H9 (cell line): ENCODE data around the gene ATAD3C. TPM values are rescaled to one million over a fixed set of nuclear protein-coding genes. Genes with fewer than 3 reads are reported as not detected.
A peak's percentile ranks its signal among the peaks of the same experiment; 100 is the strongest.

ENCODE experiments used
- DNase-seq: peaks from one replicate; pipeline ENCODE4 v3.0.0-alpha.2; 2017
- H2AFZ ChIP-seq: one replicate; pipeline ENCODE4 v1.6.1; 2013; ENCODE audit warnings: mild to moderate bottlenecking, low read length, control low read depth, moderate library complexity
- H2AK5ac ChIP-seq: 2 replicates; pipeline ENCODE4 v1.6.1; 2013; ENCODE audit warnings: low read length, control low read depth, mixed read lengths; ENCODE audit not compliant: insufficient read length
- H2BK120ac ChIP-seq: one replicate; pipeline ENCODE4 v1.6.1; 2013; ENCODE audit warnings: low read depth, mild to moderate bottlenecking, low read length, control low read depth, inconsistent platforms; ENCODE audit not compliant: poor library complexity, severe bottlenecking
- H2BK12ac ChIP-seq: 2 replicates; pipeline ENCODE4 v1.6.1; 2013; ENCODE audit warnings: low read length, control low read depth, mixed read lengths, low read depth; ENCODE audit not compliant: insufficient read length
- H2BK15ac ChIP-seq: 2 replicates; pipeline ENCODE4 v1.6.1; 2013; ENCODE audit warnings: low read depth, low read length, control low read depth
- H2BK20ac ChIP-seq: one replicate; pipeline ENCODE4 v1.6.1; 2013; ENCODE audit warnings: low read depth, mild to moderate bottlenecking, low read length, control low read depth, inconsistent platforms; ENCODE audit not compliant: poor library complexity, severe bottlenecking
- H2BK5ac ChIP-seq: 2 replicates; pipeline ENCODE4 v1.6.1; 2013; ENCODE audit warnings: low read length, control low read depth, mixed read lengths; ENCODE audit not compliant: insufficient read length
- H3K14ac ChIP-seq: 2 replicates; pipeline ENCODE4 v1.6.1; 2013; ENCODE audit warnings: low read length, control low read depth; ENCODE audit not compliant: insufficient read depth
- H3K18ac ChIP-seq: 2 replicates; pipeline ENCODE4 v1.6.1; 2013; ENCODE audit warnings: low read depth, mild to moderate bottlenecking, mixed read lengths, low read length, control low read depth; ENCODE audit not compliant: insufficient read length
- H3K23ac ChIP-seq: 2 replicates; pipeline ENCODE4 v1.6.1; 2013; ENCODE audit warnings: low read length, control low read depth, mixed read lengths, low read depth; ENCODE audit not compliant: insufficient read length
- H3K23me2 ChIP-seq: 2 replicates; pipeline ENCODE4 v1.6.1; 2013; ENCODE audit warnings: low read depth, mild to moderate bottlenecking, mixed read lengths, low read length, control low read depth; ENCODE audit not compliant: insufficient read length, poor library complexity, severe bottlenecking
- H3K27ac ChIP-seq: 2 replicates; pipeline ENCODE4 v1.5.1; 2013; ENCODE audit warnings: low read length, control low read depth, mixed read lengths, low read depth; ENCODE audit not compliant: insufficient read length
- H3K27me3 ChIP-seq: 2 replicates; pipeline ENCODE4 v1.6.1; 2013; ENCODE audit warnings: low read length, control low read depth, inconsistent platforms; ENCODE audit not compliant: insufficient read depth
- H3K4ac ChIP-seq: 2 replicates; pipeline ENCODE4 v1.6.1; 2013; ENCODE audit warnings: low read depth, mild to moderate bottlenecking, control low read depth, inconsistent platforms, low read length, moderate library complexity
- H3K4me1 ChIP-seq: 2 replicates; pipeline ENCODE4 v1.6.1; 2013; ENCODE audit warnings: low read length, control low read depth, inconsistent platforms; ENCODE audit not compliant: insufficient read depth
- H3K4me2 ChIP-seq: 2 replicates; pipeline ENCODE4 v1.6.1; 2013; ENCODE audit warnings: low read length, control low read depth, mixed read lengths; ENCODE audit not compliant: insufficient read length, insufficient read depth
- H3K56ac ChIP-seq: 2 replicates; pipeline ENCODE4 v1.6.1; 2013; ENCODE audit warnings: low read depth, mild to moderate bottlenecking, mixed read lengths, low read length, control low read depth; ENCODE audit not compliant: insufficient read length
- H3K79me1 ChIP-seq: 2 replicates; pipeline ENCODE4 v1.6.1; 2013; ENCODE audit warnings: low read depth, mild to moderate bottlenecking, moderate library complexity, low read length, control low read depth, inconsistent platforms; ENCODE audit not compliant: insufficient read depth, poor library complexity, severe bottlenecking
- H3K79me2 ChIP-seq: 2 replicates; pipeline ENCODE4 v1.6.1; 2013; ENCODE audit warnings: low read length, control low read depth, inconsistent platforms; ENCODE audit not compliant: insufficient read depth
- H3K9ac ChIP-seq: 2 replicates; pipeline ENCODE4 v1.6.1; 2013; ENCODE audit warnings: low read length, control low read depth, mixed read lengths; ENCODE audit not compliant: insufficient read length; ENCODE audit errors: extremely low read depth
- H3K9me3 ChIP-seq: one replicate; pipeline ENCODE4 v1.6.1; 2013; ENCODE audit warnings: low read depth, low read length, inconsistent platforms; ENCODE audit not compliant: control insufficient read depth
- H3T11ph ChIP-seq: one replicate; pipeline ENCODE4 v1.6.1; 2013; ENCODE audit warnings: mild to moderate bottlenecking, low read length, control low read depth, inconsistent platforms
- H4K20me1 ChIP-seq: one replicate; pipeline ENCODE4 v1.6.1; 2013; ENCODE audit not compliant: control insufficient read depth, insufficient read length, insufficient read depth
- H4K5ac ChIP-seq: 2 replicates; pipeline ENCODE4 v1.6.1; 2013; ENCODE audit warnings: low read depth, mild to moderate bottlenecking, mixed read lengths, low read length, control low read depth; ENCODE audit not compliant: insufficient read length
- H4K8ac ChIP-seq: replicated peaks from 2 replicates; pipeline ENCODE4 v1.6.1; 2013; ENCODE audit warnings: low read length, control low read depth, mixed read lengths, low read depth; ENCODE audit not compliant: insufficient read length
- H4K91ac ChIP-seq: 2 replicates; pipeline ENCODE4 v1.6.1; 2013; ENCODE audit warnings: low read depth, mild to moderate bottlenecking, moderate library complexity, mixed read lengths, low read length, control low read depth; ENCODE audit not compliant: insufficient read length
- H3K27ac Mint-ChIP-seq, 3 experiments: 2 replicates in 2 of 3; 3 replicates in 1 of 3; pipeline ENCODE4 v1.8.0; 2020 to 2021; ENCODE audit warnings: mixed read lengths in 3 of 3, mild to moderate bottlenecking in 1 of 3, moderate library complexity in 1 of 3
- H3K27me3 Mint-ChIP-seq: 2 replicates; pipeline ENCODE4 v1.8.0; 2021; ENCODE audit warnings: low read depth, mild to moderate bottlenecking, moderate library complexity, mixed read lengths
- H3K36me3 Mint-ChIP-seq, 3 experiments: 2 replicates in 2 of 3; 3 replicates in 1 of 3; pipeline ENCODE4 v1.8.0; 2020 to 2021; ENCODE audit warnings: low read depth in 3 of 3, mixed read lengths in 3 of 3; ENCODE audit not compliant: insufficient read depth in 1 of 3
- H3K4me1 Mint-ChIP-seq, 2 experiments: 2 replicates each; pipeline ENCODE4 v1.8.0; 2020; ENCODE audit warnings: mixed read lengths in 2 of 2
- H3K4me3 Mint-ChIP-seq, 2 experiments: 2 replicates in 1 of 2; 3 replicates in 1 of 2; pipeline ENCODE4 v1.8.0; 2020 to 2021; ENCODE audit warnings: mild to moderate bottlenecking in 2 of 2, mixed read lengths in 2 of 2, moderate library complexity in 1 of 2
- H3K9me3 Mint-ChIP-seq, 2 experiments: 2 replicates in 1 of 2; 3 replicates in 1 of 2; pipeline ENCODE4 v1.8.0; 2020; ENCODE audit warnings: mild to moderate bottlenecking in 2 of 2, mixed read lengths in 2 of 2, moderate library complexity in 1 of 2
- CTCF ChIP-seq: fragments of 200-600 bp; sonication (generic); conservative IDR thresholded peaks from 3 replicates; pipeline ENCODE4 v1.8.0; 2021; ENCODE audit warnings: antibody characterized with exemption, mild to moderate bottlenecking
- WGBS: extraction: QIAGEN DNeasy Blood & Tissue Kit; methylation state at CpG from one replicate; pipeline ENCODE4 v1.1.7; 2013; ENCODE audit warnings: missing lambda C conversion rate, low lambda C conversion rate, mixed read lengths; ENCODE audit not compliant: insufficient read length; ENCODE audit errors: extremely low coverage; 5-methylcytosine and 5-hydroxymethylcytosine counted together
- total RNA-seq: library from RNA; stranded (reverse); gene quantifications from 2 replicates; pipeline ENCODE4 v1.2.1, GENCODE V29; 2021

Gene ATAD3C
- total RNA-seq, 1 experiment from 2014 or later, result 7.7 TPM

- peak overlapping the region; percentile 12 to 32 (median 16); a peak in 4 of 7 replicates for H3K27ac Mint-ChIP-seq
- WGBS, result no CpG with 5 or more reads among the region's 7 CpGs
- H3K36me3 Mint-ChIP-seq, result peaks cover 43 to 84% (median 65%) of the 10 kb centered on the region in 3 experiments
These were observed 45.8 kb upstream of the ATAD3C start for GRCh38 chr1:1403653-1404052.

More at GRCh38 chr1:1403653-1404052, 45.8 kb upstream of the ATAD3C start:
- H3K14ac ChIP-seq, result no peak overlapping the region
- H3K4me1 ChIP-seq, result 0 out of 2 replicates have a peak, but pooled peaks cover 3% of the 10 kb centered on the region
- H3K27ac ChIP-seq, result no peak overlapping the region
- H3K23ac ChIP-seq, result no peak overlapping the region
- H4K91ac ChIP-seq, result no peak overlapping the region
- no peak overlapping the region for H4K5ac ChIP-seq
- H3K23me2 ChIP-seq, result peaks cover 14% of the 10 kb centered on the region
- H3K79me2 ChIP-seq, result peaks cover 10% of the 10 kb centered on the region; the same call in 1 of the 2 replicates
- no peak overlapping the region for H2BK120ac ChIP-seq
- H3K18ac ChIP-seq, result no peak overlapping the region
- H4K20me1 ChIP-seq, result peaks cover 2% of the 10 kb centered on the region
- H3K79me1 ChIP-seq, result peaks cover 2% of the 10 kb centered on the region
- Mint-ChIP-seq H3K4me3 (peak overlapping the region in 1 of 2 experiments; percentile 35; a peak in 2 of 5 replicates), H3K27me3 (peaks cover 1% of the 10 kb centered on the region; the same call in 1 of the 2 replicates), H3K9me3 (no peaks in the 10 kb centered on the region; a peak in 2 of 5 replicates), H3K4me1 (peaks cover 28 to 44% of the 10 kb centered on the region in 2 experiments)
- H3T11ph ChIP-seq, result no peak overlapping the region
- H3K9me3 ChIP-seq, result no peaks in the 10 kb centered on the region
- H3K4me2 ChIP-seq, result no peak overlapping the region
- no peak overlapping the region for H2AFZ ChIP-seq
- H3K9ac ChIP-seq, result no peak overlapping the region
- no peak overlapping the region for H2AK5ac ChIP-seq
- DNase-seq, result no peak
- TF ChIP-seq CTCF, result no peak
- no peak overlapping the region for H2BK20ac ChIP-seq
- H3K4ac ChIP-seq, result no peak overlapping the region
- H2BK15ac ChIP-seq, result no peak overlapping the region
- H2BK5ac ChIP-seq, result no peak overlapping the region
- no peak overlapping the region for H2BK12ac ChIP-seq
- H4K8ac ChIP-seq, result no peak overlapping the region
- no peak overlapping the region for H3K56ac ChIP-seq
- H3K27me3 ChIP-seq, result no peaks in the 10 kb centered on the region
